Endothelial cell of umbilical vein (primary cell): Measurements from ENCODE around the gene RNF32. TPM values are rescaled to one million over a fixed set of nuclear protein-coding genes. Genes with fewer than 3 reads are reported as not detected.

Experiments used
- BruUV-seq: library from RNA; stranded (reverse); fragments of 400-500 nt; replicated peaks from 2 replicates; lab custom pipeline; 2021; lab: Mats Ljungman, UMichigan
- CTCF ChIA-PET: fragments of 300-600, 350-600 bp; sonication (Branson Sonifier 250); formaldehyde crosslinking; loops from one replicate; lab custom pipeline; 2021; ENCODE audit warnings: antibody characterized with exemption, inconsistent platforms; lab: Charles Lee
- POLR2A ChIA-PET: fragments of 300-600, 350-600 bp; sonication (Branson Sonifier 250); formaldehyde crosslinking; loops from one replicate; lab custom pipeline; 2021; ENCODE audit warnings: antibody characterized with exemption, inconsistent platforms; lab: Charles Lee
- DNase-seq: peaks from one replicate; pipeline ENCODE4 v3.0.0-alpha.2; 2011; ENCODE audit warnings: low read depth, low spot score
- FAIRE-seq: peaks from 2 replicates; lab custom pipeline; 2011; peaks lifted over from hg19 to GRCh38; lab: Jason Lieb, UNC
- H2AFZ ChIP-seq: 2 replicates; pipeline ENCODE4 v1.6.0; 2012; ENCODE audit warnings: low read depth, low read length, control low read depth, inconsistent platforms
- H3K27ac ChIP-seq: 2 replicates; pipeline ENCODE4 v1.5.1; 2011; ENCODE audit warnings: low read depth, mild to moderate bottlenecking, control low read depth, low read length, moderate library complexity; ENCODE audit not compliant: insufficient read depth
- H3K27me3 ChIP-seq, 2 experiments: 2 replicates each; pipeline versions ENCODE4 v1.6.0 to v1.6.1; 2011; ENCODE audit warnings: low read length in 2 of 2, mixed read lengths in 1 of 2; ENCODE audit not compliant: control insufficient read depth in 2 of 2, insufficient read depth in 2 of 2
- H3K36me3 ChIP-seq, 2 experiments: 2 replicates in 1 of 2; 3 replicates in 1 of 2; pipeline ENCODE4 v1.5.1; 2011; ENCODE audit warnings: low read length in 2 of 2, mild to moderate bottlenecking in 1 of 2, moderate library complexity in 1 of 2; ENCODE audit not compliant: control insufficient read depth in 2 of 2, insufficient read depth in 2 of 2; ENCODE audit errors: extremely low read depth in 1 of 2
- H3K4me1 ChIP-seq: 3 replicates; pipeline ENCODE4 v1.5.1; 2011; ENCODE audit warnings: mild to moderate bottlenecking, low read length; ENCODE audit not compliant: control insufficient read depth, insufficient read depth; ENCODE audit errors: extremely low read depth
- H3K4me2 ChIP-seq: 2 replicates; pipeline ENCODE4 v1.6.1; 2011; ENCODE audit warnings: low read length, control low read depth, mixed read lengths; ENCODE audit not compliant: insufficient read depth
- H3K4me3 ChIP-seq, 3 experiments: fragments of 200-600 bp in 1 of 3; sonication (generic), shearing (Covaris generic) in 1 of 3; replicated peaks in 1 of 3; 2 replicates each; pipeline ENCODE4 v1.5.1; 2011 to 2016; ENCODE audit warnings: control low read depth in 3 of 3, low read length in 3 of 3, mild to moderate bottlenecking in 2 of 3, inconsistent platforms in 1 of 3, low read depth in 1 of 3, moderate library complexity in 1 of 3; ENCODE audit not compliant: insufficient read depth in 1 of 3
- H3K79me2 ChIP-seq: 2 replicates; pipeline ENCODE4 v1.6.0; 2012; ENCODE audit warnings: low read length, inconsistent platforms; ENCODE audit not compliant: control insufficient read depth, insufficient read depth
- H3K9ac ChIP-seq: replicated peaks from 2 replicates; pipeline ENCODE3; 2011; ENCODE audit warnings: low read length, control low read depth; ENCODE audit not compliant: insufficient read depth; ENCODE audit errors: extremely low read depth
- H3K9me1 ChIP-seq: replicated peaks from 3 replicates; pipeline ENCODE4 v1.6.0; 2011; ENCODE audit warnings: mild to moderate bottlenecking, low read length; ENCODE audit not compliant: control insufficient read depth, insufficient read depth; ENCODE audit errors: extremely low read depth
- H3K9me3 ChIP-seq: replicated peaks from 2 replicates; pipeline ENCODE4 v1.5.1; 2012; ENCODE audit warnings: low read length, inconsistent platforms; ENCODE audit not compliant: control insufficient read depth, insufficient read depth
- H4K20me1 ChIP-seq: replicated peaks from 2 replicates; pipeline ENCODE3; 2011; ENCODE audit warnings: mild to moderate bottlenecking, low read length; ENCODE audit not compliant: control insufficient read depth, insufficient read depth; ENCODE audit errors: extremely low read depth
- EZH2 ChIP-seq: IDR thresholded peaks from 2 replicates; pipeline ENCODE4 v1.6.1; 2012; ENCODE audit warnings: borderline replicate concordance, low read depth, mild to moderate bottlenecking, moderate library complexity, low read length, inconsistent platforms; ENCODE audit not compliant: severe bottlenecking
- FOS ChIP-seq: IDR thresholded peaks from 2 replicates; pipeline ENCODE4 v1.6.1; 2011; ENCODE audit warnings: mild to moderate bottlenecking, low read length, moderate library complexity, borderline replicate concordance; ENCODE audit not compliant: insufficient read depth
- GATA2 ChIP-seq: IDR thresholded peaks from 2 replicates; pipeline ENCODE4 v1.7.0; 2011; ENCODE audit warnings: low read depth, mild to moderate bottlenecking, moderate library complexity, mixed read lengths, low read length; ENCODE audit not compliant: insufficient read length, insufficient read depth
- JUN ChIP-seq: IDR thresholded peaks from 2 replicates; pipeline ENCODE4 v1.6.1; 2011; ENCODE audit warnings: borderline replicate concordance, low read depth; ENCODE audit not compliant: insufficient read length, insufficient read depth
- MAX ChIP-seq: IDR thresholded peaks from 2 replicates; pipeline ENCODE4 v1.6.1; 2011; ENCODE audit not compliant: insufficient read depth, insufficient read length
- MYC ChIP-seq: IDR thresholded peaks from one replicate; pipeline ENCODE4 v1.6.1; 2011; ENCODE audit warnings: mild to moderate bottlenecking, low read depth, low read length
- POLR2A ChIP-seq: IDR thresholded peaks from 2 replicates; pipeline ENCODE4 v1.6.1; 2012; ENCODE audit warnings: low read depth, mild to moderate bottlenecking, control low read depth, low read length
- POLR2AphosphoS5 ChIP-seq: IDR thresholded peaks from 2 replicates; pipeline ENCODE4 v1.6.1; 2012; ENCODE audit warnings: low read depth, mild to moderate bottlenecking, control low read depth, low read length, moderate library complexity; ENCODE audit not compliant: insufficient read depth
- dilution Hi-C: fragments of 300-500 bp; cut with MboI; formaldehyde crosslinking; loops from one replicate; pipeline ENCODE4 v1.15.0; 2019; ENCODE audit warnings: low sequenced_read_pairs; ENCODE audit not compliant: extremely low pct_ligation_motif_present
- intact Hi-C: fragments of 100-400 bp; cut with micrococcal nuclease; formaldehyde crosslinking; loops from one replicate; pipeline ENCODE4 v1.10.0; 2022
- polyA plus RNA-seq, 4 experiments: library from polyadenylated mRNA; depleted of rRNA in 3 of 4; stranded (reverse) in 3 of 4; unstranded in 1 of 4; fragments of >200 nt; gene quantifications; 2 replicates each; pipeline versions ENCODE4 v1.2.1 to v1.2.3, GENCODE V29; 2011 to 2012; ENCODE audit warnings: missing spikeins in 1 of 4
- total RNA-seq: library from RNA; stranded (reverse); gene quantifications from 2 replicates; pipeline ENCODE4 v1.2.3, GENCODE V29; 2021
- TF ChIP-seq, protein P1 (sequence below), 2 donors: IDR thresholded peaks; 1 replicate in 1 of 2; 2 replicates in 1 of 2; pipeline ENCODE4 v1.5.1; 2011; ENCODE audit warnings: low read length in 2 of 2, mild to moderate bottlenecking in 2 of 2, moderate library complexity in 2 of 2, control low read depth in 1 of 2, inconsistent platforms in 1 of 2, low read depth in 1 of 2; ENCODE audit not compliant: insufficient read depth in 1 of 2; ENCODE audit errors: extremely low read depth in 1 of 2

The RNF32 gene
- total and polyA plus RNA-seq, 2 donors (not counting 3 experiments of a cell fraction or from before 2014, with no cell fraction given): 0.14 TPM; not detected in 1

DNA sequence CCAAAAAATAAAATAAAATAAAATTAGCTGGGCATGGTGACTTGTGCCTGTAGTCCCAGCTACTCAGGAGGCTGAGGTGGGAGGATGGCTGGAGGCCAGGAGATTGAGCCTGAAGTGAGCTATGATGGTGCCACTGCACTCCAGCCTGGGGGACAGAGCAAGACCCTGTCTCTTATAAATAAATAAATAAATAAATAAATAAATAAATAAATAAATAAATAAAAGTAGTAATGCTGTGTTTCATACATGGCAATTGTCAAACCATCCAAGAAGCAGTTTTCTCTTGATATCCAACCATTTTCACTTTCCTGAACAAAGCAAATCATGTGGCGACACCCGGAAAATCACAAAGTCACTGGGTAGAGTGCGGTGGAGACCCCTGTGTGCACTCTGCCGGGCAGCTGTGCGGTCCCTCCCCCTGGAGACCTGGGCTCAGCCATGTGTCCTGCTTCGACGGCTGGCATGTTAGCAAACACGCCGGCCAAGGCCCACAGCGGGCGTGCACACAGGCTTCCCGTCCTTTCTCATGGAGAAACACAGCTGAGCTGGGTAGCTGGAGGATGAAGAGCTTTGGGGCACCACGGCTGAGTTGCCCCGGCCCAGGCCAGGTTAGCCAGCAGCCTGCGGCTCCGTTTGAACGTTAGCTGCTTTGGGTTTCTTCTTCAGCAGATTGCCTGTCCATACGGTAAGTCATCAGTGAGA, 22.3 kb upstream of the RNF32 start:
- H3K9me3 ChIP-seq: no peaks in the 10 kb centered on the region
- intact Hi-C loops: no loop called here
- CTCF ChIA-PET: no interaction called here

GRCh38 chr7:156618780-156619367, 21.7 kb upstream of the RNF32 start:
- Histone ChIP-seq H3K4me1 (no peaks in the 10 kb centered on the region), H3K79me2 (no peaks in the 10 kb centered on the region), H3K4me2 (no peak overlapping the region), H3K4me3 (no peak overlapping the region), H3K9me3 (no peaks in the 10 kb centered on the region), H4K20me1 (no peaks in the 10 kb centered on the region), H3K36me3 (no peaks in the 10 kb centered on the region), H3K9ac (no peak overlapping the region), H3K27ac (no peak overlapping the region), H3K9me1 (no peaks in the 10 kb centered on the region), H3K27me3 (peaks cover 8 to 14% of the 10 kb centered on the region in 2 experiments), H2AFZ (no peak overlapping the region)
- POLR2A ChIA-PET: no interaction called here
- TF ChIP-seq MAX (no peak), JUN (no peak), POLR2A (no peak), EZH2 (no peak), GATA2 (no peak), POLR2AphosphoS5 (no peak), MYC (no peak), FOS (no peak)
- TF ChIP-seq, protein P1, sequence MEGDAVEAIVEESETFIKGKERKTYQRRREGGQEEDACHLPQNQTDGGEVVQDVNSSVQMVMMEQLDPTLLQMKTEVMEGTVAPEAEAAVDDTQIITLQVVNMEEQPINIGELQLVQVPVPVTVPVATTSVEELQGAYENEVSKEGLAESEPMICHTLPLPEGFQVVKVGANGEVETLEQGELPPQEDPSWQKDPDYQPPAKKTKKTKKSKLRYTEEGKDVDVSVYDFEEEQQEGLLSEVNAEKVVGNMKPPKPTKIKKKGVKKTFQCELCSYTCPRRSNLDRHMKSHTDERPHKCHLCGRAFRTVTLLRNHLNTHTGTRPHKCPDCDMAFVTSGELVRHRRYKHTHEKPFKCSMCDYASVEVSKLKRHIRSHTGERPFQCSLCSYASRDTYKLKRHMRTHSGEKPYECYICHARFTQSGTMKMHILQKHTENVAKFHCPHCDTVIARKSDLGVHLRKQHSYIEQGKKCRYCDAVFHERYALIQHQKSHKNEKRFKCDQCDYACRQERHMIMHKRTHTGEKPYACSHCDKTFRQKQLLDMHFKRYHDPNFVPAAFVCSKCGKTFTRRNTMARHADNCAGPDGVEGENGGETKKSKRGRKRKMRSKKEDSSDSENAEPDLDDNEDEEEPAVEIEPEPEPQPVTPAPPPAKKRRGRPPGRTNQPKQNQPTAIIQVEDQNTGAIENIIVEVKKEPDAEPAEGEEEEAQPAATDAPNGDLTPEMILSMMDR (IDR thresholded peaks at IDR 0.05; ENCODE audit: extremely low read depth in 1 of 2, insufficient read depth in 1 of 2, low read depth in 1 of 2, low read length in 2 of 2): no peak
- FAIRE-seq (no peak), DNase-seq (no peak)
- no TSS peak for BruUV-seq
- CTCF ChIA-PET: no interaction called here
- dilution Hi-C loops (no loop called here), intact Hi-C loops (no loop called here)

More for the DNA sequence above, 22.3 kb upstream of the RNF32 start:
- no peaks in the 10 kb centered on the region for H3K4me1 ChIP-seq
- dilution Hi-C loops: no loop called here
- peaks cover 8 to 14% of the 10 kb centered on the region in 2 experiments for H3K27me3 ChIP-seq
- TF ChIP-seq FOS: no peak
- no peak for TF ChIP-seq JUN
- no peak for TF ChIP-seq POLR2A
- no peak overlapping the region for H3K4me3 ChIP-seq
- no peak overlapping the region for H2AFZ ChIP-seq
- H3K27ac ChIP-seq: no peak overlapping the region
- DNase-seq (no peak), FAIRE-seq (no peak)
- no peaks in the 10 kb centered on the region for H3K79me2 ChIP-seq
- no peaks in the 10 kb centered on the region for H4K20me1 ChIP-seq
- no peaks in the 10 kb centered on the region for H3K9me1 ChIP-seq
- no peak overlapping the region for H3K9ac ChIP-seq
- H3K36me3 ChIP-seq: no peaks in the 10 kb centered on the region
- no peak overlapping the region for H3K4me2 ChIP-seq
- BruUV-seq: no TSS peak
- POLR2A ChIA-PET: no interaction called here
